CD4-positive, alpha-beta T cell treated with Interleukin-6 for 4 hours (primary cell): Measurements from ENCODE around the gene PLAA.

Source experiments
- DNase-seq: peaks from one replicate; pipeline ENCODE4 v3.0.0-alpha.2; 2020; ENCODE audit warnings: mixed read lengths

The PLAA gene

GRCh38 chr9:26946753-26947727 lies at the start of gene PLAA:
Gene PLAA, minus strand, starts transcription at chr9:26947242. Its CDS starts 197 bp downstream, at chr9:26947045.
- DNase-seq = peak; percentile 85

GRCh38 chr9:26995810-26996209 lies 48.8 kb upstream of the PLAA start:
- DNase-seq = no peak

- no peak for DNase-seq
Observed at GRCh38 chr9:26983340-26983739, 36.3 kb upstream of the PLAA start.

- DNase-seq = peak; percentile 13
Observed at GRCh38 chr9:26975728-26976707, 29.0 kb upstream of the PLAA start.

GRCh38 chr9:26974927-26975326 lies 27.9 kb upstream of the PLAA start:
- no peak for DNase-seq

- no peak for DNase-seq
Observed at GRCh38 chr9:26973989-26974388, 26.9 kb upstream of the PLAA start.

- no peak for DNase-seq
Observed at GRCh38 chr9:26971721-26972120, 24.7 kb upstream of the PLAA start.

GRCh38 chr9:26956860-26957233 lies 9.8 kb upstream of the PLAA start:
- DNase-seq = no peak

GRCh38 chr9:26955921-26956859 lies 9.1 kb upstream of the PLAA start, which contains the start of gene IFT74:
Gene IFT74, plus strand, starts transcription at chr9:26956412. Its CDS starts 5,556 bp downstream, at chr9:26961968.
- DNase-seq = peak; percentile 94

GRCh38 chr9:26955222-26955903 lies 8.3 kb upstream of the PLAA start:
- no peak for DNase-seq

GRCh38 chr9:26954050-26954508 lies 7.0 kb upstream of the PLAA start:
- no peak for DNase-seq

- no peak for DNase-seq
Observed at GRCh38 chr9:26951794-26952193, 4.8 kb upstream of the PLAA start.

GRCh38 chr9:26950521-26950920 lies 3.5 kb upstream of the PLAA start:
- DNase-seq = no peak

- DNase-seq = no peak
Observed at GRCh38 chr9:26949637-26950069, 2.6 kb upstream of the PLAA start.

- DNase-seq = no peak
Observed at GRCh38 chr9:26947736-26948135, 694 bp upstream of the PLAA start.

- DNase-seq = no peak
Observed at GRCh38 chr9:26945591-26945990, 1.5 kb downstream of the PLAA start.

- DNase-seq = no peak
Observed at GRCh38 chr9:26940779-26941178, 6.3 kb downstream of the PLAA start.

- no peak for DNase-seq
Observed at GRCh38 chr9:26939955-26940711, 6.9 kb downstream of the PLAA start.

- DNase-seq = no peak
Observed at GRCh38 chr9:26937816-26938371, 9.1 kb downstream of the PLAA start.

- no peak for DNase-seq
Observed at GRCh38 chr9:26935847-26936246, 11.2 kb downstream of the PLAA start.
